ENCODE measurements around the gene USF1.
"Not testable (repeated sequence)": the region's sequence is repeated elsewhere in the genome, so short reads cannot be mapped to it uniquely, and the experiment has no call there.

Gene USF1

GRCh38 chr1:161017756-161018630 is 27.8 kb downstream of the USF1 start:
- no peak for DNase-seq

GRCh38 chr1:161017181-161017580 is 28.6 kb downstream of the USF1 start:
- DNase-seq: not testable (repeated sequence)

GRCh38 chr1:161016683-161017082 is 29.1 kb downstream of the USF1 start:
- DNase-seq: not testable (repeated sequence)

- DNase-seq: peak; percentile 97
Observed at GRCh38 chr1:161013488-161014230, 32.1 kb downstream of the USF1 start.

GRCh38 chr1:161013131-161013487 is 32.7 kb downstream of the USF1 start:
- DNase-seq: peak; percentile 67

- no peak for DNase-seq
Observed at GRCh38 chr1:161012420-161012819, 33.4 kb downstream of the USF1 start.

GRCh38 chr1:161009602-161010211 is 36.1 kb downstream of the USF1 start:
- DNase-seq: peak; percentile 35

- DNase-seq: no peak
Observed at GRCh38 chr1:161008869-161009510, 36.8 kb downstream of the USF1 start.

- no peak for DNase-seq
Observed at GRCh38 chr1:161007369-161007768, 38.4 kb downstream of the USF1 start.

GRCh38 chr1:161006563-161006962 is 39.2 kb downstream of the USF1 start:
- no peak for DNase-seq

GRCh38 chr1:161001525-161001924 is 44.3 kb downstream of the USF1 start:
- no peak for DNase-seq

- no peak for DNase-seq
Observed at GRCh38 chr1:161000736-161001480, 44.9 kb downstream of the USF1 start.

- no peak for DNase-seq
Observed at GRCh38 chr1:160999376-160999775, 46.4 kb downstream of the USF1 start.

GRCh38 chr1:160997323-160998038 is 48.3 kb downstream of the USF1 start:
- peak; percentile 88 for DNase-seq

GRCh38 chr1:160996178-160996577 is 49.6 kb downstream of the USF1 start:
- no peak for DNase-seq

GRCh38 chr1:160993544-160994193 is 52.1 kb downstream of the USF1 start:
- peak; percentile 78 for DNase-seq

GRCh38 chr1:160992036-160992435 is 53.7 kb downstream of the USF1 start:
- not testable (repeated sequence) for DNase-seq
